Measurements from ENCODE around the gene CECR2.
A peak's percentile ranks its signal among the peaks of the same experiment; 100 is the strongest.

Gene CECR2

DNA sequence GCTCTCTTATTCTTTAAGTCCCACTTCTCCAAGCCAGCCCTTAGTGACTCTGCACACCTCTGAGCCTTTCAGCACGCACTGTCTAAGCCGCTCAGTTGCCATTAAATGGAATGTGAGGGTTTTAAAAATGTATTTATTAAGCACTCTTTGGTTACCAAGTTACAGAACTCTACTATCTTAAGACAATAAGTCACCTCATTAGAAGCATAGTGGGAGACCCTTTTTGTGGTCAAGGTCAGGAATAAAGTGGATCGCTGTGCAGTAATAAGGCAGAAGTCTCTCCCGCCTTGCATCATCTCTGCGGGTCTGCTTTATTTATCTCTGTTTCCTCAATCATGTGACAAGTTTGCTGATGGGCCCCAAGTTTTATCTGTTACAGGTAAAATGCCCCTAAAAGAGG, 205.9 kb downstream of the CECR2 start:
- Histone ChIP-seq H3K23ac (ENCODE audit: low read depth, low read length, poor library complexity) (no peak overlapping the region), H2BK5ac (ENCODE audit: low read length) (no peak overlapping the region), H3K27me3 (ENCODE audit: control insufficient read depth in 3 of 3, insufficient read depth in 3 of 3, low read depth in 1 of 3, low read length in 3 of 3) (no peaks in the 10 kb centered on the region), H3K18ac (ENCODE audit: low read length) (no peak overlapping the region), H3K36me3 (replicated peaks in 1 of 2; ENCODE audit: control insufficient read depth in 2 of 2, insufficient read depth in 2 of 2, low read length in 2 of 2) (no peaks in the 10 kb centered on the region), H2BK15ac (ENCODE audit: low read length) (no peak overlapping the region), H3K79me1 (ENCODE audit: low read depth, low read length) (no peaks in the 10 kb centered on the region), H3K9me3 (replicated peaks in 1 of 2; ENCODE audit: control insufficient read depth in 2 of 2, insufficient read depth in 1 of 2, low read depth in 1 of 2, low read length in 2 of 2) (no peaks in the 10 kb centered on the region), H3K27ac (replicated peaks; ENCODE audit: low read length) (no peak overlapping the region), H2AFZ (ENCODE audit: low read length) (no peak overlapping the region), H3K9ac (ENCODE audit: low read depth, low read length, poor library complexity) (no peak overlapping the region), H2BK12ac (ENCODE audit: low read length) (no peak overlapping the region), H4K8ac (ENCODE audit: low read depth, low read length) (no peak overlapping the region), H3K4me3 (ENCODE audit: low read length in 2 of 2) (no peak overlapping the region), H2BK120ac (ENCODE audit: low read depth, low read length) (no peak overlapping the region), H2AK5ac (ENCODE audit: low read depth, low read length) (no peak overlapping the region), H3K4ac (ENCODE audit: low read length) (no peak overlapping the region), H4K91ac (ENCODE audit: low read depth, low read length, poor library complexity) (no peak overlapping the region), H3K4me2 (ENCODE audit: insufficient read depth, low read length, poor library complexity, severe bottlenecking) (no peak overlapping the region), H3K4me1 (ENCODE audit: control insufficient read depth in 2 of 2, insufficient read depth in 1 of 2, low read depth in 1 of 2, low read length in 2 of 2) (peaks cover 10 to 13% of the 10 kb centered on the region in 2 donors), H3K14ac (ENCODE audit: low read length) (no peak overlapping the region)
- WGBS, 2 donors (ENCODE audit: extremely low coverage in 2 of 2, insufficient read length in 2 of 2, insufficient replicate concordance in 1 of 2): no CpG with 5 or more reads among the region's 5 CpGs
- no peak for DNase-seq (ENCODE audit: low spot score)

DNA sequence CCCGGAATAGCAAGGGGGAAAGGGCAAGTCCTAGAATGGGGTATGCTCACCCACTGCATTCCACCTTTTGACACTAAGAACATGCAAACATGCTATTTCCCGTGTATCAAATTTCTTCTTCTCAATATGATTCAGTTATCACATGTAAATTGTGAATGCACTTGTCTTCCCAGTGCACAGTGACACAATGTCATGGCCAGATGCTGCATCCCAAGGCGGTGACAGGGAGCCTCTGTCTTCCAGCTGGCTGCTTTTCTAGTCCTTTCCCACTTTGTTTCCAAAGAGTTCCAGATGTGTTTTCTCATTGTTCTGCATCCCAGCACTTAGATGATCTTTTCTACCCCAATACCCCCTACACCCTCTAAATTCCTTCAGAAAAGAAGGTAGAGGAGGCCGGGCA, 206.4 kb downstream of the CECR2 start:
- Histone ChIP-seq H3K4me1 (ENCODE audit: control insufficient read depth in 2 of 2, insufficient read depth in 1 of 2, low read depth in 1 of 2, low read length in 2 of 2) (peaks cover 11 to 14% of the 10 kb centered on the region in 2 donors), H3K18ac (ENCODE audit: low read length) (no peak overlapping the region), H2BK120ac (ENCODE audit: low read depth, low read length) (no peak overlapping the region), H3K79me1 (ENCODE audit: low read depth, low read length) (no peaks in the 10 kb centered on the region), H4K91ac (ENCODE audit: low read depth, low read length, poor library complexity) (no peak overlapping the region), H3K23ac (ENCODE audit: low read depth, low read length, poor library complexity) (no peak overlapping the region), H2AK5ac (ENCODE audit: low read depth, low read length) (no peak overlapping the region), H3K4me2 (ENCODE audit: insufficient read depth, low read length, poor library complexity, severe bottlenecking) (no peak overlapping the region), H2BK5ac (ENCODE audit: low read length) (no peak overlapping the region), H2BK15ac (ENCODE audit: low read length) (no peak overlapping the region), H3K4ac (ENCODE audit: low read length) (no peak overlapping the region), H3K27ac (replicated peaks; ENCODE audit: low read length) (no peak overlapping the region), H3K9me3 (replicated peaks in 1 of 2; ENCODE audit: control insufficient read depth in 2 of 2, insufficient read depth in 1 of 2, low read depth in 1 of 2, low read length in 2 of 2) (no peaks in the 10 kb centered on the region), H4K8ac (ENCODE audit: low read depth, low read length) (no peak overlapping the region), H3K27me3 (ENCODE audit: control insufficient read depth in 3 of 3, insufficient read depth in 3 of 3, low read depth in 1 of 3, low read length in 3 of 3) (no peaks in the 10 kb centered on the region), H3K9ac (ENCODE audit: low read depth, low read length, poor library complexity) (no peak overlapping the region), H2BK12ac (ENCODE audit: low read length) (no peak overlapping the region), H3K14ac (ENCODE audit: low read length) (no peak overlapping the region), H3K36me3 (replicated peaks in 1 of 2; ENCODE audit: control insufficient read depth in 2 of 2, insufficient read depth in 2 of 2, low read length in 2 of 2) (no peaks in the 10 kb centered on the region), H2AFZ (ENCODE audit: low read length) (no peak overlapping the region), H3K4me3 (ENCODE audit: low read length in 2 of 2) (no peak overlapping the region)
- no CpG with 5 or more reads among the region's 4 CpGs for WGBS, 2 donors (ENCODE audit: extremely low coverage in 2 of 2, insufficient read length in 2 of 2, insufficient replicate concordance in 1 of 2)
- DNase-seq (ENCODE audit: low spot score): no peak

DNA sequence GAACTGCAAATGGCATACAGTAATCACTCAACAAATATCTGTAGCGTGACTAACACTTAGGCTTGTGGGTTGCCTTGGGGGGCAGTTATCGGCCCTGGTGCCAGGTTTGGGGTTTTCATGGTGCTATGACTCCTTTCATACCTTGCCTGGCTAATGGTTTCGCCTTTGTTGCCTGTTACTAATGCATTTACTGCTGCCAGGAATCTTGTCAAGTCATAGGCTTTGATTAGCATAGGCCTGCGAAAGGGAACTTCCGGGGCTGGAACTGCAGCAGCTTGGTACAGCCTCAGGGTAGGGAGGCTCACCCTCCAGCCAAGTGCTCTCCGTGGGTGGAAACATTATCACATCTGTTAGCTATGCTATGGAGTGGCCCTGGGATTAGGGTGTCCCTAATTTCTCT, 207.2 kb downstream of the CECR2 start:
- no peak overlapping the region for H4K8ac ChIP-seq (ENCODE audit: low read depth, low read length)
- H3K27ac ChIP-seq (replicated peaks; ENCODE audit: low read length): no peak overlapping the region
- no peak overlapping the region for H3K4me3 ChIP-seq (ENCODE audit: low read length in 2 of 2)
- H3K18ac ChIP-seq (ENCODE audit: low read length): no peak overlapping the region
- H3K9ac ChIP-seq (ENCODE audit: low read depth, low read length, poor library complexity): no peak overlapping the region
- H2BK15ac ChIP-seq (ENCODE audit: low read length): no peak overlapping the region
- no peaks in the 10 kb centered on the region for H3K79me1 ChIP-seq (ENCODE audit: low read depth, low read length)
- H3K4me2 ChIP-seq (ENCODE audit: insufficient read depth, low read length, poor library complexity, severe bottlenecking): no peak overlapping the region
- H2AK5ac ChIP-seq (ENCODE audit: low read depth, low read length): no peak overlapping the region
- H3K14ac ChIP-seq (ENCODE audit: low read length): no peak overlapping the region
- no peak overlapping the region for H4K91ac ChIP-seq (ENCODE audit: low read depth, low read length, poor library complexity)
- H3K23ac ChIP-seq (ENCODE audit: low read depth, low read length, poor library complexity): no peak overlapping the region
- no CpG with 5 or more reads among the region's 6 CpGs for WGBS, 2 donors (ENCODE audit: extremely low coverage in 2 of 2, insufficient read length in 2 of 2, insufficient replicate concordance in 1 of 2)
- H3K9me3 ChIP-seq (replicated peaks in 1 of 2; ENCODE audit: control insufficient read depth in 2 of 2, insufficient read depth in 1 of 2, low read depth in 1 of 2, low read length in 2 of 2): no peaks in the 10 kb centered on the region
- H2BK120ac ChIP-seq (ENCODE audit: low read depth, low read length): no peak overlapping the region
- no peak overlapping the region for H2BK5ac ChIP-seq (ENCODE audit: low read length)
- peak overlapping the region; percentile 18 for H2AFZ ChIP-seq (ENCODE audit: low read length)
- H3K27me3 ChIP-seq (ENCODE audit: control insufficient read depth in 3 of 3, insufficient read depth in 3 of 3, low read depth in 1 of 3, low read length in 3 of 3): no peaks in the 10 kb centered on the region
- H3K4me1 ChIP-seq (ENCODE audit: control insufficient read depth in 2 of 2, insufficient read depth in 1 of 2, low read depth in 1 of 2, low read length in 2 of 2): peaks cover 8 to 11% of the 10 kb centered on the region in 2 donors
- no peak overlapping the region for H2BK12ac ChIP-seq (ENCODE audit: low read length)
- no peak for DNase-seq (ENCODE audit: low spot score)
- no peak overlapping the region for H3K4ac ChIP-seq (ENCODE audit: low read length)
- H3K36me3 ChIP-seq (replicated peaks in 1 of 2; ENCODE audit: control insufficient read depth in 2 of 2, insufficient read depth in 2 of 2, low read length in 2 of 2): no peaks in the 10 kb centered on the region

DNA sequence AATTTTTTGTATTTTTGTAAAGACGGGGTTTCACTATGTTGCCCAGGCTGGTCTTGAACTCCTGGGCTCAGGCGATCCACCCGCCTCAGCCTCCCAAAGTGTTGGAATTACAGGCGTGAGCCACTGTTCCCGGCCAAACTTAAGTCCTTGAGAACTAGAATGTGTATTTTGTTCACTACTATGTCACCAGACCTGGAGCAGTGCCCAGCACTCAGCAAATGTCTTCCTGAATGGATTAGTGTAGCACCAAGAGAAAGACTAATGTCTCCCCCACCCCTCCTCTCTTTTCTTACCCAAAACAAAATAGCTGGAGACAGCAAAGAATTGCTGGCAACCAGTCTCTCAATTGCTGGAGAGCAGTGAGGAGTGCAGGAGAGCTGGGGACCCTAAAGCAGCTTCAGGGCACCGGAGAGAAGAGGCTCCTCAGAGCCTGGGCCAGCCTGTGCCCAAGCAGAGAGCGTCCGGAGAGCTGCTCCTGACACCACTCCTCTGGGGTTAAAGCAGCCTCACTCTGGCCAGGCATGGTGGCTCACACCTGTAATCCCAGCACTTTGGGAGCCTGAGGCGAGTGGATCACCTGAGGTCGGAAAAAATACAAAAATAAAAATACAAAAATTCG, 209.0 kb downstream of the CECR2 start:
- no peak overlapping the region for H4K91ac ChIP-seq (ENCODE audit: low read depth, low read length, poor library complexity)
- no peak overlapping the region for H3K4me2 ChIP-seq (ENCODE audit: insufficient read depth, low read length, poor library complexity, severe bottlenecking)
- DNase-seq (ENCODE audit: low spot score): no peak
- H3K9ac ChIP-seq (ENCODE audit: low read depth, low read length, poor library complexity): no peak overlapping the region
- no peak overlapping the region for H2BK120ac ChIP-seq (ENCODE audit: low read depth, low read length)
- H4K8ac ChIP-seq (ENCODE audit: low read depth, low read length): no peak overlapping the region
- no peaks in the 10 kb centered on the region for H3K9me3 ChIP-seq (replicated peaks in 1 of 2; ENCODE audit: control insufficient read depth in 2 of 2, insufficient read depth in 1 of 2, low read depth in 1 of 2, low read length in 2 of 2)
- H3K4me3 ChIP-seq (ENCODE audit: low read length in 2 of 2): no peak overlapping the region
- no peaks in the 10 kb centered on the region for H3K79me1 ChIP-seq (ENCODE audit: low read depth, low read length)
- H2BK15ac ChIP-seq (ENCODE audit: low read length): no peak overlapping the region
- H3K4ac ChIP-seq (ENCODE audit: low read length): no peak overlapping the region
- H3K4me1 ChIP-seq (ENCODE audit: control insufficient read depth in 2 of 2, insufficient read depth in 1 of 2, low read depth in 1 of 2, low read length in 2 of 2): peaks cover 8 to 11% of the 10 kb centered on the region in 2 donors
- H3K36me3 ChIP-seq (replicated peaks in 1 of 2; ENCODE audit: control insufficient read depth in 2 of 2, insufficient read depth in 2 of 2, low read length in 2 of 2): no peaks in the 10 kb centered on the region
- H3K23ac ChIP-seq (ENCODE audit: low read depth, low read length, poor library complexity): no peak overlapping the region
- H2BK12ac ChIP-seq (ENCODE audit: low read length): no peak overlapping the region
- H3K18ac ChIP-seq (ENCODE audit: low read length): no peak overlapping the region
- H2AK5ac ChIP-seq (ENCODE audit: low read depth, low read length): no peak overlapping the region
- no peak overlapping the region for H3K27ac ChIP-seq (replicated peaks; ENCODE audit: low read length)
- H3K14ac ChIP-seq (ENCODE audit: low read length): no peak overlapping the region
- H2BK5ac ChIP-seq (ENCODE audit: low read length): no peak overlapping the region
- no peaks in the 10 kb centered on the region for H3K27me3 ChIP-seq (ENCODE audit: control insufficient read depth in 3 of 3, insufficient read depth in 3 of 3, low read depth in 1 of 3, low read length in 3 of 3)
- H2AFZ ChIP-seq (ENCODE audit: low read length): peak overlapping the region; percentile 42
- no CpG with 5 or more reads among the region's 11 CpGs for WGBS, 2 donors (ENCODE audit: extremely low coverage in 2 of 2, insufficient read length in 2 of 2, insufficient replicate concordance in 1 of 2)
